WTC11 (cell line): ENCODE data around the gene NSG2.
"Not testable (repeated sequence)": the region's sequence is repeated elsewhere in the genome, so short reads cannot be mapped to it uniquely, and the experiment has no call there.

Experiments
- CTCF ChIP-seq: fragments of 200-600 bp; IDR thresholded peaks from 2 replicates; pipeline ENCODE4 v1.8.0; 2022; ENCODE audit warnings: antibody characterized with exemption
- FOXJ3 ChIP-seq: sonication (generic); formaldehyde crosslinking; IDR thresholded peaks from 2 replicates; pipeline ENCODE4 v1.9.0; 2021; ENCODE audit warnings: missing genetic modification reagents, mild to moderate bottlenecking, borderline replicate concordance
- FOXK1 ChIP-seq: sonication (generic); formaldehyde crosslinking; IDR thresholded peaks from 2 replicates; pipeline ENCODE4 v1.8.0; 2022; ENCODE audit warnings: mild to moderate bottlenecking, moderate library complexity, missing genetic modification reagents
- JUN ChIP-seq: sonication (generic); formaldehyde crosslinking; IDR thresholded peaks from 2 replicates; pipeline ENCODE4 v1.8.0; 2023; ENCODE audit warnings: mild to moderate bottlenecking, missing genetic modification reagents
- MLX ChIP-seq: sonication (generic); formaldehyde crosslinking; IDR thresholded peaks from 2 replicates; pipeline ENCODE4 v1.8.1; 2023; ENCODE audit warnings: mild to moderate bottlenecking, missing genetic modification reagents, moderate library complexity
- MXD4 ChIP-seq: fragments of 250-450 bp; sonication (Bioruptor Pico); IDR thresholded peaks from 2 replicates; pipeline ENCODE4 v1.8.0; 2021; ENCODE audit warnings: mild to moderate bottlenecking, moderate library complexity, borderline replicate concordance
- PRDM15 ChIP-seq: sonication (generic); formaldehyde crosslinking; IDR thresholded peaks from 2 replicates; pipeline ENCODE4 v1.8.0; 2022; ENCODE audit warnings: missing genetic modification reagents
- SP1 ChIP-seq: sonication (generic); formaldehyde crosslinking; conservative IDR thresholded peaks from 2 replicates; pipeline ENCODE4 v1.8.1; 2022; ENCODE audit warnings: missing genetic modification reagents
- ZNF138 ChIP-seq: sonication (generic); formaldehyde crosslinking; conservative IDR thresholded peaks from 2 replicates; pipeline ENCODE4 v1.8.1; 2022; ENCODE audit warnings: mild to moderate bottlenecking, moderate library complexity, missing genetic modification reagents
- TF ChIP-seq, protein P1 (sequence below): sonication (generic); formaldehyde crosslinking; IDR thresholded peaks from 2 replicates; pipeline ENCODE4 v1.8.0; 2022; ENCODE audit warnings: mild to moderate bottlenecking, missing genetic modification reagents

- TF ChIP-seq, protein P1, sequence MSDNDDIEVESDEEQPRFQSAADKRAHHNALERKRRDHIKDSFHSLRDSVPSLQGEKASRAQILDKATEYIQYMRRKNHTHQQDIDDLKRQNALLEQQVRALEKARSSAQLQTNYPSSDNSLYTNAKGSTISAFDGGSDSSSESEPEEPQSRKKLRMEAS: not testable (repeated sequence)
- not testable (repeated sequence) for TF ChIP-seq MXD4 (CRISPR knock-in tag); CTCF; JUN (CRISPR knock-in tag); FOXJ3 (CRISPR knock-in tag); FOXK1 (CRISPR knock-in tag); SP1 (CRISPR knock-in tag); PRDM15 (CRISPR knock-in tag); ZNF138 (CRISPR knock-in tag); MLX
Observed at GRCh38 chr5:174102574-174102973, 57.1 kb downstream of the NSG2 start.
